IMR-90 (cell line): ENCODE data around the gene LCA5L. TPM values are rescaled to one million over a fixed set of nuclear protein-coding genes. Genes with fewer than 3 reads are reported as not detected.

Experiments
- ATAC-seq: fragments of 200-7000 bp; cut with Tn5 transposase; 2 replicates; pipeline ENCODE4 v1.9.1; 2020; ENCODE audit warnings: low read depth, mild to moderate bottlenecking, moderate library complexity
- BruUV-seq: library from RNA; stranded (reverse); fragments of 400-500 nt; replicated peaks from 2 replicates; lab custom pipeline; 2021; lab: Mats Ljungman, UMichigan
- CTCF ChIA-PET: fragments of 300-600 bp; formaldehyde crosslinking; extraction: SDS; loops from one replicate; lab custom pipeline; 2021; ENCODE audit warnings: antibody characterized with exemption; lab: Yijun Ruan, JAX
- POLR2A ChIA-PET: fragments of 300-600 bp; sonication (Branson Sonifier 250); formaldehyde crosslinking; loops from one replicate; lab custom pipeline; 2022; ENCODE audit warnings: antibody characterized with exemption; ENCODE audit not compliant: unreplicated experiment; lab: Charles Lee
- DNase-seq: peaks from one replicate; pipeline ENCODE4 v3.0.0; 2013
- H2AFZ ChIP-seq: replicated peaks from 2 replicates; pipeline ENCODE3; 2013; ENCODE audit warnings: low read length, mild to moderate bottlenecking; ENCODE audit not compliant: poor library complexity
- H2AK5ac ChIP-seq: 2 replicates; pipeline ENCODE4 v1.6.1; 2013; ENCODE audit warnings: low read depth, low read length, inconsistent platforms
- H2AK9ac ChIP-seq: replicated peaks from 2 replicates; pipeline ENCODE3; 2013; ENCODE audit warnings: mild to moderate bottlenecking, low read depth, low read length, moderate library complexity; ENCODE audit not compliant: poor library complexity
- H2BK120ac ChIP-seq: 2 replicates; pipeline ENCODE4 v1.6.1; 2013; ENCODE audit warnings: low read depth, low read length, inconsistent platforms
- H2BK15ac ChIP-seq: 3 replicates; pipeline ENCODE4 v1.6.1; 2013; ENCODE audit warnings: low read depth, low read length, inconsistent platforms
- H2BK20ac ChIP-seq: 2 replicates; pipeline ENCODE4 v1.6.1; 2013; ENCODE audit warnings: low read depth, mild to moderate bottlenecking, inconsistent platforms, low read length, moderate library complexity
- H2BK5ac ChIP-seq: 2 replicates; pipeline ENCODE4 v1.6.1; 2013; ENCODE audit warnings: mild to moderate bottlenecking, low read depth, low read length, inconsistent platforms; ENCODE audit not compliant: poor library complexity, severe bottlenecking
- H3K14ac ChIP-seq: replicated peaks from 2 replicates; pipeline ENCODE4 v1.6.1; 2013; ENCODE audit warnings: low read depth, low read length, inconsistent platforms
- H3K18ac ChIP-seq: 2 replicates; pipeline ENCODE4 v1.6.1; 2013; ENCODE audit warnings: low read depth, low read length, control low read depth
- H3K23ac ChIP-seq: 2 replicates; pipeline ENCODE4 v1.6.1; 2013; ENCODE audit warnings: low read depth, low read length, inconsistent platforms
- H3K27ac ChIP-seq: 2 replicates; pipeline ENCODE4 v1.5.1; 2013; ENCODE audit warnings: mild to moderate bottlenecking, control low read depth, low read length; ENCODE audit not compliant: insufficient read depth
- H3K27me3 ChIP-seq: 2 replicates; pipeline ENCODE4 v1.6.1; 2013; ENCODE audit warnings: low read length; ENCODE audit not compliant: control insufficient read depth, insufficient read depth
- H3K36me3 ChIP-seq: 2 replicates; pipeline ENCODE4 v1.6.1; 2013; ENCODE audit warnings: low read length, mixed read lengths; ENCODE audit not compliant: control insufficient read depth, insufficient read depth
- H3K4ac ChIP-seq: 2 replicates; pipeline ENCODE4 v1.6.1; 2013; ENCODE audit warnings: low read depth, low read length, inconsistent platforms
- H3K4me1 ChIP-seq: 2 replicates; pipeline ENCODE4 v1.6.1; 2013; ENCODE audit warnings: low read length, mixed read lengths; ENCODE audit not compliant: control insufficient read depth, insufficient read depth
- H3K4me2 ChIP-seq: 2 replicates; pipeline ENCODE4 v1.6.1; 2013; ENCODE audit warnings: low read depth, mild to moderate bottlenecking, control low read depth, low read length, moderate library complexity
- H3K4me3 ChIP-seq: 2 replicates; pipeline ENCODE4 v1.5.1; 2013; ENCODE audit warnings: low read depth, mild to moderate bottlenecking, control low read depth, low read length, moderate library complexity; ENCODE audit not compliant: insufficient read depth
- H3K56ac ChIP-seq: 2 replicates; pipeline ENCODE4 v1.6.1; 2013; ENCODE audit warnings: low read length, inconsistent platforms; ENCODE audit not compliant: insufficient read depth; ENCODE audit errors: extremely low read depth
- H3K79me1 ChIP-seq, 2 experiments: 2 replicates each; pipeline ENCODE4 v1.6.1; 2013; ENCODE audit warnings: low read length in 2 of 2, inconsistent platforms in 1 of 2, low read depth in 1 of 2
- H3K9ac ChIP-seq: 2 replicates; pipeline ENCODE4 v1.6.1; 2013; ENCODE audit warnings: low read depth, low read length, control low read depth
- H3K9me1 ChIP-seq: 2 replicates; pipeline ENCODE4 v1.6.1; 2013; ENCODE audit warnings: low read length, inconsistent platforms; ENCODE audit not compliant: insufficient read depth
- H3K9me3 ChIP-seq: 2 replicates; pipeline ENCODE4 v1.6.1; 2013; ENCODE audit warnings: low read length; ENCODE audit not compliant: control insufficient read depth, insufficient read depth
- H4K20me1 ChIP-seq: 2 replicates; pipeline ENCODE4 v1.6.1; 2013; ENCODE audit warnings: low read length, inconsistent platforms; ENCODE audit not compliant: insufficient read depth
- H4K5ac ChIP-seq: 2 replicates; pipeline ENCODE4 v1.6.1; 2013; ENCODE audit warnings: mild to moderate bottlenecking, low read depth, low read length, control low read depth
- H4K8ac ChIP-seq, 2 experiments: 2 replicates each; pipeline ENCODE4 v1.6.1; 2013; ENCODE audit warnings: low read depth in 2 of 2, low read length in 2 of 2, control low read depth in 1 of 2, inconsistent platforms in 1 of 2
- H4K91ac ChIP-seq: 2 replicates; pipeline ENCODE4 v1.6.1; 2013; ENCODE audit warnings: low read depth, low read length, inconsistent platforms; ENCODE audit not compliant: insufficient read depth
- BHLHE40 ChIP-seq: fragments of 150-350 bp; IDR thresholded peaks from 2 replicates; pipeline ENCODE4 v1.6.1; 2016; ENCODE audit warnings: mild to moderate bottlenecking, low read depth, low read length
- CHD1 ChIP-seq: IDR thresholded peaks from 2 replicates; pipeline ENCODE4 v1.6.1; 2012; ENCODE audit warnings: low read depth, low read length, improper control_type of control experiment
- NFE2L2 ChIP-seq: fragments of 150-350 bp; IDR thresholded peaks from 2 replicates; pipeline ENCODE4 v1.6.1; 2016; ENCODE audit warnings: low read depth, mild to moderate bottlenecking, low read length
- WGBS, 2 experiments: methylation state at CpG; one replicate each; pipeline versions ENCODE4 v1.1.5 to v1.1.7; 2013; ENCODE audit warnings: missing lambda C conversion rate in 2 of 2; ENCODE audit not compliant: insufficient read length in 1 of 2; ENCODE audit errors: extremely low coverage in 2 of 2; 5-methylcytosine and 5-hydroxymethylcytosine counted together
- dilution Hi-C: fragments of 300-500 bp; cut with HindIII; formaldehyde crosslinking; loops from one replicate; pipeline ENCODE4 v1.14.3; 2018; ENCODE audit warnings: low sequenced_read_pairs; ENCODE audit not compliant: unreplicated experiment
- in situ Hi-C: fragments of 300-500 bp; cut with MboI; formaldehyde crosslinking; loops from 3 replicates; pipeline ENCODE4 v1.14.3; 2019; ENCODE audit warnings: low sequenced_read_pairs, inconsistent platforms, mixed read lengths
- intact Hi-C: fragments of 100-400 bp; cut with micrococcal nuclease; formaldehyde crosslinking; loops from 2 replicates; pipeline ENCODE4 v1.10.0; 2022
- polyA plus RNA-seq, 3 experiments: library from polyadenylated mRNA; depleted of rRNA; stranded (reverse); fragments of >200 nt; gene quantifications; 2 replicates each; pipeline ENCODE4 v1.2.3, GENCODE V29; 2012; ENCODE audit warnings: low replicate concordance in 1 of 3
- total RNA-seq: library from RNA; depleted of rRNA; stranded (reverse); fragments of >200 nt; gene quantifications from 2 replicates; pipeline ENCODE4 v1.2.3, GENCODE V29; 2012
- TF ChIP-seq, protein P1 (sequence below): conservative IDR thresholded peaks from 2 replicates; pipeline ENCODE4 v1.5.1; 2012; ENCODE audit warnings: mild to moderate bottlenecking, low read depth, low read length, improper control_type of control experiment

LCA5L gene
- total and polyA plus RNA-seq, 2 of the 4 experiments (the other 2 are of a cell fraction): 0.18 to 0.26 TPM

DNA sequence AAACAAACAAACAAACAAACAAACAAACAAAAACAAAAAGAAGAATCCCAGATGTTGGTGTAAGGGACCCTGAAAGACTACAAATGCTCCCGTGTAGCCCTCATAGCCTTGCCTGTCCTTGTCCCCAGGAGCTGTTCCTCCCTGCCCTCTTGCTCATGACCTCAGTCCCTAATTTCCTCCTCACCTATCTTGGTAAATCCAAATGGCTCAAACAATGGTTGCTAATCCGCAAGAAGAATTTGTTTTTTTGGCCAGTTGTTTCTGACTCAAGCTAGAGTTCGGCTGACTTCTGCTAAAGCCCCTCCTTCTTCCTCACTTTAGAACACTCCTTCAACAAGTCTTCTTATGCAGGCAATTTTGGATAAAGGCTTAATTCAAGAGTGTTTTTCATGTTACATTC is 15.6 kb downstream of the LCA5L start:
- no peak overlapping the region for H4K8ac ChIP-seq
- no peak overlapping the region for H3K23ac ChIP-seq
- H3K4me1 ChIP-seq: peaks cover 6% of the 10 kb centered on the region; the same call in 1 of the 2 replicates
- DNase-seq (no peak), ATAC-seq (no peak)
- no peak overlapping the region for H3K9ac ChIP-seq
- no peak overlapping the region for H2BK15ac ChIP-seq
- H3K27ac ChIP-seq: no peak overlapping the region
- no CpG with 5 or more reads among the region's 3 CpGs for WGBS, 2 experiments
- no peak overlapping the region for H3K4ac ChIP-seq
- ChIA-PET CTCF (interaction anchor here (1.0 kb wide), 1 partner anchor 11 kb away, joined by 4 read pairs; no protein-coding TSS in a partner anchor), POLR2A (no interaction called here)
- no peak overlapping the region for H2BK5ac ChIP-seq
- no peak overlapping the region for H3K4me2 ChIP-seq
- H2BK120ac ChIP-seq: no peak overlapping the region
- no peak overlapping the region for H2AFZ ChIP-seq
- no peaks in the 10 kb centered on the region for H3K9me3 ChIP-seq
- no TSS peak for BruUV-seq
- no peak overlapping the region for H4K91ac ChIP-seq
- H3K14ac ChIP-seq: no peak overlapping the region
- TF ChIP-seq BHLHE40 (no peak), CHD1 (no peak), NFE2L2 (no peak)
- TF ChIP-seq, protein P1, sequence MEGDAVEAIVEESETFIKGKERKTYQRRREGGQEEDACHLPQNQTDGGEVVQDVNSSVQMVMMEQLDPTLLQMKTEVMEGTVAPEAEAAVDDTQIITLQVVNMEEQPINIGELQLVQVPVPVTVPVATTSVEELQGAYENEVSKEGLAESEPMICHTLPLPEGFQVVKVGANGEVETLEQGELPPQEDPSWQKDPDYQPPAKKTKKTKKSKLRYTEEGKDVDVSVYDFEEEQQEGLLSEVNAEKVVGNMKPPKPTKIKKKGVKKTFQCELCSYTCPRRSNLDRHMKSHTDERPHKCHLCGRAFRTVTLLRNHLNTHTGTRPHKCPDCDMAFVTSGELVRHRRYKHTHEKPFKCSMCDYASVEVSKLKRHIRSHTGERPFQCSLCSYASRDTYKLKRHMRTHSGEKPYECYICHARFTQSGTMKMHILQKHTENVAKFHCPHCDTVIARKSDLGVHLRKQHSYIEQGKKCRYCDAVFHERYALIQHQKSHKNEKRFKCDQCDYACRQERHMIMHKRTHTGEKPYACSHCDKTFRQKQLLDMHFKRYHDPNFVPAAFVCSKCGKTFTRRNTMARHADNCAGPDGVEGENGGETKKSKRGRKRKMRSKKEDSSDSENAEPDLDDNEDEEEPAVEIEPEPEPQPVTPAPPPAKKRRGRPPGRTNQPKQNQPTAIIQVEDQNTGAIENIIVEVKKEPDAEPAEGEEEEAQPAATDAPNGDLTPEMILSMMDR: no peak
- H3K18ac ChIP-seq: no peak overlapping the region
- peaks cover 3% of the 10 kb centered on the region; the same call in 1 of the 2 replicates for H3K9me1 ChIP-seq
- no peak overlapping the region for H2AK5ac ChIP-seq
- no peak overlapping the region for H2AK9ac ChIP-seq
- H3K79me1 ChIP-seq: no peaks in the 10 kb centered on the region
- in situ Hi-C loops (no loop called here), intact Hi-C loops (no loop called here), dilution Hi-C loops (no loop called here)
- H3K27me3 ChIP-seq: no peaks in the 10 kb centered on the region
- no peak overlapping the region for H3K4me3 ChIP-seq
- no peak overlapping the region for H4K5ac ChIP-seq
- H3K56ac ChIP-seq: no peak overlapping the region
- H2BK20ac ChIP-seq: no peak overlapping the region; the same call in 1 of the 2 replicates
- no peaks in the 10 kb centered on the region for H4K20me1 ChIP-seq
- H3K36me3 ChIP-seq: no peaks in the 10 kb centered on the region
